ENCODE results near the gene SAMD11.

DNA sequence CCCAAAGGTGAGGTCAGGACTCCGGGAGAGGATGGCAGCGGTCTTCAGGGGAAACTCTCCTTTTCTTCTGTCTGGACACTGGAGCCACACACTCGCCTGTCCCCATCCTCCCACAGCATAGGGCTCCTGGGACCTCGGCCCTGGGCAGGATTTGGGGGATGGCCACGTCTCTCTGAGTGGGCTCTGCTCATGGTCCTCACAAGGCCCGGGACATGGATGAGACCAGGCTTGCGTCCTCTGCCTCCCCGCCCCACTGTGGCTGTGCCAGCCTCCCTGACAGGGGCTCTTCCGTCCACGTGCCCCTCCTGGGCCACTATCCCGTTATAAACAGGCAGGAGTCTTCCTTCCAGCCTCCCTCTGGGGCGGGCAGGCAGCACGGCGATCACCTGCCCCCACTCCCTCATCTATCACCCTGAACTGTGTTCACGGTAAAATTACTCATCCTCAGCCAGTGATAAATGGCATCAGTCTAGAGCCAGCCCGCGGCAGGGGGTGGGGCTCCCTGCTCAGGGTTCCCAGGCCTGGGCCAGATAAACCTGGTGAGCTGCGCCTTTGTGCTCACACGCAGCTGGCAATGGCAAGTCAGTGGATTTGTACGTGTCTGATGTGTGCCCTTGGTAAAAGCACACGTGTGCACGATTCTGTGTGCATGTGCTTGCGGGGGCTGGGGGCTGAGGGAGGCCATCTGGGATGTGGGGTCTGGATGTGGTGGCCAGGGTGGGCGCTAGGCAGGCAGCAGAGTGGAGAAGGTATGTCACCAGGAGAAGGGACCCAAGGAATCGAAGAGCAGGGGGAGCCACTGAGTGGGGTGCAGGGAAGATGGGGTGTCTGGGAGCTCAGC, 12.6 kb upstream of the SAMD11 start:
- no peak for TF ChIP-seq CTCF (IDR thresholded peaks at IDR 0.05)
- TF ChIP-seq POLR2A (IDR thresholded peaks at IDR 0.05), result no peak
- no peak for TF ChIP-seq POLR2AphosphoS5 (IDR thresholded peaks at IDR 0.05)

Data from transverse colon (tissue), 4 donors.